Measurements from ENCODE around the gene SH3BP4. TPM values are rescaled to one million over a fixed set of nuclear protein-coding genes. Genes with fewer than 3 reads are reported as not detected.

Gene SH3BP4
- total RNA-seq, 1 donor from 2014 or later, result 53.4 TPM

GRCh38 chr2:234993541-234993981 is 41.7 kb downstream of the SH3BP4 start:
- no peaks in the 10 kb centered on the region for H3K9me3 ChIP-seq (ENCODE audit: low read depth)
- Mint-ChIP-seq H3K4me1 (peaks cover 48% of the 10 kb centered on the region), H3K27me3 (ENCODE audit: insufficient read depth, low read depth) (no peaks in the 10 kb centered on the region), H3K36me3 (peaks cover 62% of the 10 kb centered on the region), H3K9me3 (peaks cover 37% of the 10 kb centered on the region), H3K27ac (peak overlapping the region; percentile 83), H3K4me3 (no peak overlapping the region)
- H3K36me3 ChIP-seq, result no peaks in the 10 kb centered on the region
- no peak overlapping the region for H3K27ac ChIP-seq
- H3K4me3 ChIP-seq, result no peak overlapping the region
- peaks cover 72% of the 10 kb centered on the region for H4K20me1 ChIP-seq (ENCODE audit: low read depth)
- H3K79me2 ChIP-seq (ENCODE audit: low read depth), result peaks cover 100% of the 10 kb centered on the region
- DNase-seq (ENCODE audit: low spot score), result no peak
- H3F3A ChIP-seq (ENCODE audit: low read depth), result peaks cover 37% of the 10 kb centered on the region
- H3K4me1 ChIP-seq, result peaks cover 49% of the 10 kb centered on the region
- TF ChIP-seq EZH2 (IDR thresholded peaks at IDR 0.05) (no peak), EZH2phosphoT487 (IDR thresholded peaks at IDR 0.05) (no peak), CTCF (IDR thresholded peaks at IDR 0.05) (no peak)
- no peaks in the 10 kb centered on the region for H3K27me3 ChIP-seq
- peak overlapping the region; percentile 58 for H3K4me2 ChIP-seq
- H3K9ac ChIP-seq, result no peak overlapping the region
- no peak overlapping the region for H2AFZ ChIP-seq (replicated peaks)

GRCh38 chr2:234994438-234995321 is 42.9 kb downstream of the SH3BP4 start:
- H3K36me3 Mint-ChIP-seq, result peaks cover 60% of the 10 kb centered on the region
- no peak overlapping the region for H3K4me3 ChIP-seq
- peak overlapping the region; percentile 46 for H3K4me3 Mint-ChIP-seq
- TF ChIP-seq EZH2phosphoT487 (IDR thresholded peaks at IDR 0.05) (no peak), CTCF (IDR thresholded peaks at IDR 0.05) (no peak), EZH2 (IDR thresholded peaks at IDR 0.05) (no peak)
- H2AFZ ChIP-seq (replicated peaks), result no peak overlapping the region
- H3K36me3 ChIP-seq, result no peaks in the 10 kb centered on the region
- peak; percentile 70 for DNase-seq (ENCODE audit: low spot score)
- H3K9me3 ChIP-seq (ENCODE audit: low read depth), result no peaks in the 10 kb centered on the region
- peak overlapping the region; percentile 50 for H3K27ac ChIP-seq
- H3K27me3 Mint-ChIP-seq (ENCODE audit: insufficient read depth, low read depth), result peaks cover 2% of the 10 kb centered on the region
- H3K9me3 Mint-ChIP-seq, result peaks cover 28% of the 10 kb centered on the region
- peaks cover 100% of the 10 kb centered on the region for H3K79me2 ChIP-seq (ENCODE audit: low read depth)
- peaks cover 54% of the 10 kb centered on the region for H3K4me1 ChIP-seq
- no peaks in the 10 kb centered on the region for H3K27me3 ChIP-seq
- H3K27ac Mint-ChIP-seq, result peak overlapping the region; percentile 99
- peaks cover 57% of the 10 kb centered on the region for H3K4me1 Mint-ChIP-seq
- H3K9ac ChIP-seq, result no peak overlapping the region
- H4K20me1 ChIP-seq (ENCODE audit: low read depth), result peaks cover 77% of the 10 kb centered on the region
- peak overlapping the region; percentile 58 for H3K4me2 ChIP-seq
- peaks cover 42% of the 10 kb centered on the region for H3F3A ChIP-seq (ENCODE audit: low read depth)

- H4K20me1 ChIP-seq (ENCODE audit: low read depth), result peaks cover 85% of the 10 kb centered on the region
- peak overlapping the region; percentile 42 for H3K27ac ChIP-seq
- no peak for TF ChIP-seq EZH2 (IDR thresholded peaks at IDR 0.05)
- TF ChIP-seq EZH2phosphoT487 (IDR thresholded peaks at IDR 0.05), result no peak
- TF ChIP-seq CTCF (IDR thresholded peaks at IDR 0.05), result no peak
- no peaks in the 10 kb centered on the region for H3K9me3 ChIP-seq (ENCODE audit: low read depth)
- Mint-ChIP-seq H3K36me3 (peaks cover 56% of the 10 kb centered on the region), H3K27me3 (ENCODE audit: insufficient read depth, low read depth) (peaks cover 2% of the 10 kb centered on the region), H3K27ac (peak overlapping the region; percentile 99), H3K4me3 (peak overlapping the region; percentile 75), H3K9me3 (peaks cover 20% of the 10 kb centered on the region), H3K4me1 (peaks cover 64% of the 10 kb centered on the region)
- no peak overlapping the region for H2AFZ ChIP-seq (replicated peaks)
- H3K4me3 ChIP-seq, result no peak overlapping the region
- no peak overlapping the region for H3K9ac ChIP-seq
- peaks cover 100% of the 10 kb centered on the region for H3K79me2 ChIP-seq (ENCODE audit: low read depth)
- H3K4me2 ChIP-seq, result peak overlapping the region; percentile 49
- H3K36me3 ChIP-seq, result no peaks in the 10 kb centered on the region
- H3K4me1 ChIP-seq, result peaks cover 54% of the 10 kb centered on the region
- DNase-seq (ENCODE audit: low spot score), result no peak
- no peaks in the 10 kb centered on the region for H3K27me3 ChIP-seq
- H3F3A ChIP-seq (ENCODE audit: low read depth), result peaks cover 42% of the 10 kb centered on the region
Observed at GRCh38 chr2:234995332-234996068, 43.7 kb downstream of the SH3BP4 start.

All from neural progenitor cell (in vitro differentiated cells).